Adipocyte (in vitro differentiated cells): ENCODE data around the gene PRAMEF9.
"Not testable (repeated sequence)": the region's sequence is repeated elsewhere in the genome, so short reads cannot be mapped to it uniquely, and the experiment has no call there.

Experiments used
- DNase-seq: peaks from one replicate; pipeline ENCODE4 v3.0.0-alpha.2; 2015; ENCODE audit warnings: low read depth
- H3K27me3 ChIP-seq: replicated peaks from 2 replicates; pipeline ENCODE4 v1.7.0; 2013; ENCODE audit warnings: mild to moderate bottlenecking, low read length, moderate library complexity; ENCODE audit not compliant: control insufficient read depth, insufficient read depth
- H3K36me3 ChIP-seq: 2 replicates; pipeline ENCODE4 v1.7.0; 2013; ENCODE audit warnings: low read length, mild to moderate bottlenecking, moderate library complexity; ENCODE audit not compliant: control insufficient read depth, insufficient read depth, severe bottlenecking
- H3K4me1 ChIP-seq: 2 replicates; pipeline ENCODE4 v1.7.0; 2013; ENCODE audit warnings: mild to moderate bottlenecking, low read length, moderate library complexity; ENCODE audit not compliant: control insufficient read depth, insufficient read depth
- H3K4me3 ChIP-seq: 2 replicates; pipeline ENCODE4 v1.7.0; 2013; ENCODE audit warnings: mild to moderate bottlenecking, low read length, moderate library complexity
- H3K9ac ChIP-seq: 2 replicates; pipeline ENCODE4 v1.7.0; 2013; ENCODE audit warnings: mild to moderate bottlenecking, low read length, moderate library complexity
- H3K9me3 ChIP-seq: 2 replicates; pipeline ENCODE4 v1.7.0; 2013; ENCODE audit warnings: mild to moderate bottlenecking, low read length, moderate library complexity; ENCODE audit not compliant: control insufficient read depth

PRAMEF9 gene

GRCh38 chr1:13171548-13171947 is at the start of gene PRAMEF9:
Gene PRAMEF9 (plus strand): TSS chr1:13171848. CDS start chr1:13175281, 3,433 bp downstream.
- H3K9me3 ChIP-seq, H3K36me3 ChIP-seq, H3K9ac ChIP-seq, H3K4me3 ChIP-seq, DNase-seq, H3K4me1 ChIP-seq, H3K27me3 ChIP-seq: not testable (repeated sequence)

GRCh38 chr1:13155909-13156308 is 15.7 kb upstream of the PRAMEF9 start, which contains the start of gene PRAMEF26:
Gene PRAMEF26 (minus strand): TSS chr1:13156009. CDS start chr1:13153095, 2,914 bp downstream.
- not testable (repeated sequence) for H3K4me3 ChIP-seq, H3K36me3 ChIP-seq, DNase-seq, H3K4me1 ChIP-seq, H3K27me3 ChIP-seq, H3K9ac ChIP-seq, H3K9me3 ChIP-seq

GRCh38 chr1:13165531-13165930 is 6.1 kb upstream of the PRAMEF9 start, which contains the start of gene HNRNPCL4:
Gene HNRNPCL4 (minus strand): TSS chr1:13165631. CDS start chr1:13165467, 164 bp downstream.
- H3K4me3 ChIP-seq, H3K9me3 ChIP-seq, H3K36me3 ChIP-seq, DNase-seq, H3K9ac ChIP-seq, H3K4me1 ChIP-seq, H3K27me3 ChIP-seq: not testable (repeated sequence)

GRCh38 chr1:13201309-13201708 is 29.7 kb downstream of the PRAMEF9 start, which contains the start of gene PRAMEF13:
Gene PRAMEF13 (minus strand): TSS chr1:13201409. CDS start chr1:13199589, 1,820 bp downstream.
- DNase-seq, H3K4me3 ChIP-seq, H3K9me3 ChIP-seq, H3K36me3 ChIP-seq, H3K4me1 ChIP-seq, H3K9ac ChIP-seq, H3K27me3 ChIP-seq: not testable (repeated sequence)

GRCh38 chr1:13208712-13209111 is 37.1 kb downstream of the PRAMEF9 start:
- not testable (repeated sequence) for H3K27me3 ChIP-seq, H3K4me1 ChIP-seq, H3K9ac ChIP-seq, H3K36me3 ChIP-seq, H3K4me3 ChIP-seq, DNase-seq, H3K9me3 ChIP-seq

GRCh38 chr1:13216619-13217018 is 45.0 kb downstream of the PRAMEF9 start:
- H3K9me3 ChIP-seq, H3K27me3 ChIP-seq, DNase-seq, H3K4me1 ChIP-seq, H3K9ac ChIP-seq, H3K4me3 ChIP-seq, H3K36me3 ChIP-seq: not testable (repeated sequence)

- H3K9me3 ChIP-seq, H3K9ac ChIP-seq, DNase-seq, H3K27me3 ChIP-seq, H3K4me3 ChIP-seq, H3K36me3 ChIP-seq, H3K4me1 ChIP-seq: not testable (repeated sequence)
Observed at GRCh38 chr1:13219203-13219602, 47.6 kb downstream of the PRAMEF9 start.

- not testable (repeated sequence) for H3K36me3 ChIP-seq, H3K4me1 ChIP-seq, H3K27me3 ChIP-seq, H3K4me3 ChIP-seq, H3K9ac ChIP-seq, H3K9me3 ChIP-seq, DNase-seq
Observed at GRCh38 chr1:13222788-13223187, 51.1 kb downstream of the PRAMEF9 start.

- Histone ChIP-seq H3K27me3 (peaks cover 6% of the 10 kb centered on the region), H3K4me3 (no peak overlapping the region), H3K9ac (no peak overlapping the region), H3K4me1 (no peaks in the 10 kb centered on the region), H3K9me3 (no peaks in the 10 kb centered on the region), H3K36me3 (no peaks in the 10 kb centered on the region)
- DNase-seq = no peak
Observed at GRCh38 chr1:13224480-13225060, 52.9 kb downstream of the PRAMEF9 start.

- not testable (repeated sequence) for DNase-seq, H3K4me3 ChIP-seq, H3K4me1 ChIP-seq, H3K36me3 ChIP-seq, H3K9me3 ChIP-seq, H3K9ac ChIP-seq, H3K27me3 ChIP-seq
Observed at GRCh38 chr1:13225675-13226204, 54.1 kb downstream of the PRAMEF9 start, which contains the start of gene PRAMEF18. Gene PRAMEF18 (minus strand): TSS chr1:13226154. CDS start chr1:13226106, 48 bp downstream.

GRCh38 chr1:13227271-13228055 is 55.8 kb downstream of the PRAMEF9 start:
- H3K4me1 ChIP-seq, H3K36me3 ChIP-seq, DNase-seq, H3K4me3 ChIP-seq, H3K27me3 ChIP-seq, H3K9ac ChIP-seq, H3K9me3 ChIP-seq: not testable (repeated sequence)
